H9 (cell line): Measurements from ENCODE around the gene SGTA. TPM values are rescaled to one million over a fixed set of nuclear protein-coding genes. Genes with fewer than 3 reads are reported as not detected.

Experiments
- DNase-seq: peaks from one replicate; pipeline ENCODE4 v3.0.0-alpha.2; 2017
- H2AFZ ChIP-seq: one replicate; pipeline ENCODE4 v1.6.1; 2013; ENCODE audit warnings: mild to moderate bottlenecking, low read length, control low read depth, moderate library complexity
- H2AK5ac ChIP-seq: 2 replicates; pipeline ENCODE4 v1.6.1; 2013; ENCODE audit warnings: low read length, control low read depth, mixed read lengths; ENCODE audit not compliant: insufficient read length
- H2BK120ac ChIP-seq: one replicate; pipeline ENCODE4 v1.6.1; 2013; ENCODE audit warnings: low read depth, mild to moderate bottlenecking, low read length, control low read depth, inconsistent platforms; ENCODE audit not compliant: poor library complexity, severe bottlenecking
- H2BK12ac ChIP-seq: 2 replicates; pipeline ENCODE4 v1.6.1; 2013; ENCODE audit warnings: low read length, control low read depth, mixed read lengths, low read depth; ENCODE audit not compliant: insufficient read length
- H2BK15ac ChIP-seq: 2 replicates; pipeline ENCODE4 v1.6.1; 2013; ENCODE audit warnings: low read depth, low read length, control low read depth
- H2BK20ac ChIP-seq: one replicate; pipeline ENCODE4 v1.6.1; 2013; ENCODE audit warnings: low read depth, mild to moderate bottlenecking, low read length, control low read depth, inconsistent platforms; ENCODE audit not compliant: poor library complexity, severe bottlenecking
- H2BK5ac ChIP-seq: 2 replicates; pipeline ENCODE4 v1.6.1; 2013; ENCODE audit warnings: low read length, control low read depth, mixed read lengths; ENCODE audit not compliant: insufficient read length
- H3K14ac ChIP-seq: 2 replicates; pipeline ENCODE4 v1.6.1; 2013; ENCODE audit warnings: low read length, control low read depth; ENCODE audit not compliant: insufficient read depth
- H3K18ac ChIP-seq: 2 replicates; pipeline ENCODE4 v1.6.1; 2013; ENCODE audit warnings: low read depth, mild to moderate bottlenecking, mixed read lengths, low read length, control low read depth; ENCODE audit not compliant: insufficient read length
- H3K23ac ChIP-seq: 2 replicates; pipeline ENCODE4 v1.6.1; 2013; ENCODE audit warnings: low read length, control low read depth, mixed read lengths, low read depth; ENCODE audit not compliant: insufficient read length
- H3K23me2 ChIP-seq: 2 replicates; pipeline ENCODE4 v1.6.1; 2013; ENCODE audit warnings: low read depth, mild to moderate bottlenecking, mixed read lengths, low read length, control low read depth; ENCODE audit not compliant: insufficient read length, poor library complexity, severe bottlenecking
- H3K27ac ChIP-seq: 2 replicates; pipeline ENCODE4 v1.5.1; 2013; ENCODE audit warnings: low read length, control low read depth, mixed read lengths, low read depth; ENCODE audit not compliant: insufficient read length
- H3K27me3 ChIP-seq: 2 replicates; pipeline ENCODE4 v1.6.1; 2013; ENCODE audit warnings: low read length, control low read depth, inconsistent platforms; ENCODE audit not compliant: insufficient read depth
- H3K4ac ChIP-seq: 2 replicates; pipeline ENCODE4 v1.6.1; 2013; ENCODE audit warnings: low read depth, mild to moderate bottlenecking, control low read depth, inconsistent platforms, low read length, moderate library complexity
- H3K4me1 ChIP-seq: 2 replicates; pipeline ENCODE4 v1.6.1; 2013; ENCODE audit warnings: low read length, control low read depth, inconsistent platforms; ENCODE audit not compliant: insufficient read depth
- H3K4me2 ChIP-seq: 2 replicates; pipeline ENCODE4 v1.6.1; 2013; ENCODE audit warnings: low read length, control low read depth, mixed read lengths; ENCODE audit not compliant: insufficient read length, insufficient read depth
- H3K56ac ChIP-seq: 2 replicates; pipeline ENCODE4 v1.6.1; 2013; ENCODE audit warnings: low read depth, mild to moderate bottlenecking, mixed read lengths, low read length, control low read depth; ENCODE audit not compliant: insufficient read length
- H3K79me1 ChIP-seq: 2 replicates; pipeline ENCODE4 v1.6.1; 2013; ENCODE audit warnings: low read depth, mild to moderate bottlenecking, moderate library complexity, low read length, control low read depth, inconsistent platforms; ENCODE audit not compliant: insufficient read depth, poor library complexity, severe bottlenecking
- H3K79me2 ChIP-seq: 2 replicates; pipeline ENCODE4 v1.6.1; 2013; ENCODE audit warnings: low read length, control low read depth, inconsistent platforms; ENCODE audit not compliant: insufficient read depth
- H3K9ac ChIP-seq: 2 replicates; pipeline ENCODE4 v1.6.1; 2013; ENCODE audit warnings: low read length, control low read depth, mixed read lengths; ENCODE audit not compliant: insufficient read length; ENCODE audit errors: extremely low read depth
- H3K9me3 ChIP-seq: one replicate; pipeline ENCODE4 v1.6.1; 2013; ENCODE audit warnings: low read depth, low read length, inconsistent platforms; ENCODE audit not compliant: control insufficient read depth
- H3T11ph ChIP-seq: one replicate; pipeline ENCODE4 v1.6.1; 2013; ENCODE audit warnings: mild to moderate bottlenecking, low read length, control low read depth, inconsistent platforms
- H4K20me1 ChIP-seq: one replicate; pipeline ENCODE4 v1.6.1; 2013; ENCODE audit not compliant: control insufficient read depth, insufficient read length, insufficient read depth
- H4K5ac ChIP-seq: 2 replicates; pipeline ENCODE4 v1.6.1; 2013; ENCODE audit warnings: low read depth, mild to moderate bottlenecking, mixed read lengths, low read length, control low read depth; ENCODE audit not compliant: insufficient read length
- H4K8ac ChIP-seq: replicated peaks from 2 replicates; pipeline ENCODE4 v1.6.1; 2013; ENCODE audit warnings: low read length, control low read depth, mixed read lengths, low read depth; ENCODE audit not compliant: insufficient read length
- H4K91ac ChIP-seq: 2 replicates; pipeline ENCODE4 v1.6.1; 2013; ENCODE audit warnings: low read depth, mild to moderate bottlenecking, moderate library complexity, mixed read lengths, low read length, control low read depth; ENCODE audit not compliant: insufficient read length
- H3K27ac Mint-ChIP-seq, 3 experiments: 2 replicates in 2 of 3; 3 replicates in 1 of 3; pipeline ENCODE4 v1.8.0; 2020 to 2021; ENCODE audit warnings: mixed read lengths in 3 of 3, mild to moderate bottlenecking in 1 of 3, moderate library complexity in 1 of 3
- H3K27me3 Mint-ChIP-seq: 2 replicates; pipeline ENCODE4 v1.8.0; 2021; ENCODE audit warnings: low read depth, mild to moderate bottlenecking, moderate library complexity, mixed read lengths
- H3K36me3 Mint-ChIP-seq, 3 experiments: 2 replicates in 2 of 3; 3 replicates in 1 of 3; pipeline ENCODE4 v1.8.0; 2020 to 2021; ENCODE audit warnings: low read depth in 3 of 3, mixed read lengths in 3 of 3; ENCODE audit not compliant: insufficient read depth in 1 of 3
- H3K4me1 Mint-ChIP-seq, 2 experiments: 2 replicates each; pipeline ENCODE4 v1.8.0; 2020; ENCODE audit warnings: mixed read lengths in 2 of 2
- H3K4me3 Mint-ChIP-seq, 2 experiments: 2 replicates in 1 of 2; 3 replicates in 1 of 2; pipeline ENCODE4 v1.8.0; 2020 to 2021; ENCODE audit warnings: mild to moderate bottlenecking in 2 of 2, mixed read lengths in 2 of 2, moderate library complexity in 1 of 2
- H3K9me3 Mint-ChIP-seq, 2 experiments: 2 replicates in 1 of 2; 3 replicates in 1 of 2; pipeline ENCODE4 v1.8.0; 2020; ENCODE audit warnings: mild to moderate bottlenecking in 2 of 2, mixed read lengths in 2 of 2, moderate library complexity in 1 of 2
- WGBS: extraction: QIAGEN DNeasy Blood & Tissue Kit; methylation state at CpG from one replicate; pipeline ENCODE4 v1.1.7; 2013; ENCODE audit warnings: missing lambda C conversion rate, low lambda C conversion rate, mixed read lengths; ENCODE audit not compliant: insufficient read length; ENCODE audit errors: extremely low coverage; 5-methylcytosine and 5-hydroxymethylcytosine counted together
- total RNA-seq: library from RNA; stranded (reverse); gene quantifications from 2 replicates; pipeline ENCODE4 v1.2.1, GENCODE V29; 2021
- TF ChIP-seq, protein P1 (sequence below): fragments of 200-600 bp; sonication (generic); conservative IDR thresholded peaks from 3 replicates; pipeline ENCODE4 v1.8.0; 2021; ENCODE audit warnings: antibody characterized with exemption, mild to moderate bottlenecking

The SGTA gene
- total RNA-seq, 1 experiment from 2014 or later, result 102 TPM

DNA sequence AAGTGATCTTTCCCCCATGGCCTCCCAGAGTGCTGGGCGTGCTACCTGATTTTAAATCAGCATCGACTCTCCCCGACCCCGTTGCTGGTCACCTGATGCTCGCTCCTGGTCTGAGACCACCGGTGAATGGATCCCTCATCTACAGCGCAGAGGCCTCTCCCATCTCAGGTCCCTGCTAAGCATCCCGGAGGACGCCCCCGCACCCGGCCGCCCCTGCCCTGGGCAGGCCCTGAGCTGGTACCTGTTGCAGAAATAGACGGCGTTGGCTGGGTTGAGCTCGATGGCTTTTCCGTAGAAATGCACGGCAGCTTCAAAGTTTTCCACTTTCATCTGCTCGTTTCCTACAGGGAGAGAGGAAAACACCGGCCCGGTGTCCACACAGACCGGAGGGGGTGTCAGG lies 18.1 kb downstream of the SGTA start:
- no CpG with 5 or more reads among the region's 21 CpGs for WGBS
- Histone ChIP-seq H3K23me2 (no peaks in the 10 kb centered on the region), H3K27me3 (no peaks in the 10 kb centered on the region), H2BK120ac (no peak overlapping the region), H4K8ac (no peak overlapping the region), H3K9ac (no peak overlapping the region), H3K4ac (no peak overlapping the region), H3K9me3 (no peaks in the 10 kb centered on the region), H3K23ac (no peak overlapping the region), H3T11ph (no peak overlapping the region), H4K91ac (no peak overlapping the region), H2BK5ac (no peak overlapping the region), H4K20me1 (no peaks in the 10 kb centered on the region), H4K5ac (no peak overlapping the region), H3K4me2 (no peak overlapping the region), H3K79me1 (no peaks in the 10 kb centered on the region), H2AFZ (no peak overlapping the region), H2AK5ac (no peak overlapping the region), H2BK20ac (no peak overlapping the region), H2BK12ac (no peak overlapping the region), H3K56ac (no peak overlapping the region), H2BK15ac (no peak overlapping the region), H3K27ac (no peak overlapping the region), H3K4me1 (no peaks in the 10 kb centered on the region), H3K14ac (no peak overlapping the region), H3K79me2 (peaks cover 3% of the 10 kb centered on the region; the same call in 1 of the 2 replicates), H3K18ac (no peak overlapping the region)
- no peak overlapping the region for H3K4me3 Mint-ChIP-seq
- DNase-seq, result no peak
- TF ChIP-seq, protein P1, sequence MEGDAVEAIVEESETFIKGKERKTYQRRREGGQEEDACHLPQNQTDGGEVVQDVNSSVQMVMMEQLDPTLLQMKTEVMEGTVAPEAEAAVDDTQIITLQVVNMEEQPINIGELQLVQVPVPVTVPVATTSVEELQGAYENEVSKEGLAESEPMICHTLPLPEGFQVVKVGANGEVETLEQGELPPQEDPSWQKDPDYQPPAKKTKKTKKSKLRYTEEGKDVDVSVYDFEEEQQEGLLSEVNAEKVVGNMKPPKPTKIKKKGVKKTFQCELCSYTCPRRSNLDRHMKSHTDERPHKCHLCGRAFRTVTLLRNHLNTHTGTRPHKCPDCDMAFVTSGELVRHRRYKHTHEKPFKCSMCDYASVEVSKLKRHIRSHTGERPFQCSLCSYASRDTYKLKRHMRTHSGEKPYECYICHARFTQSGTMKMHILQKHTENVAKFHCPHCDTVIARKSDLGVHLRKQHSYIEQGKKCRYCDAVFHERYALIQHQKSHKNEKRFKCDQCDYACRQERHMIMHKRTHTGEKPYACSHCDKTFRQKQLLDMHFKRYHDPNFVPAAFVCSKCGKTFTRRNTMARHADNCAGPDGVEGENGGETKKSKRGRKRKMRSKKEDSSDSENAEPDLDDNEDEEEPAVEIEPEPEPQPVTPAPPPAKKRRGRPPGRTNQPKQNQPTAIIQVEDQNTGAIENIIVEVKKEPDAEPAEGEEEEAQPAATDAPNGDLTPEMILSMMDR, result no peak
- H3K27me3 Mint-ChIP-seq, result no peaks in the 10 kb centered on the region
- peaks cover 12 to 61% (median 55%) of the 10 kb centered on the region in 3 experiments; a peak in 6 of 7 replicates for H3K36me3 Mint-ChIP-seq
- H3K4me1 Mint-ChIP-seq, result no peaks in the 10 kb centered on the region
- H3K9me3 Mint-ChIP-seq, result no peaks in the 10 kb centered on the region
- H3K27ac Mint-ChIP-seq, result no peak overlapping the region
